MM.1S (cell line): ENCODE measurements around the gene ARFGAP1.

ENCODE experiments used
- CTCF ChIP-seq: fragments of 300-600 bp; sonication (generic); IDR thresholded peaks from 2 replicates; pipeline ENCODE4 v1.5.1; 2016; ENCODE audit warnings: antibody characterized with exemption, low read length, mixed read lengths
- EZH2 ChIP-seq: fragments of 300-600 bp; sonication (generic); optimal IDR thresholded peaks from 2 replicates; pipeline ENCODE3; 2017; ENCODE audit warnings: low read depth, mild to moderate bottlenecking, antibody characterized with exemption, low read length, mixed read lengths

GRCh38 chr20:63288581-63289251, 16.1 kb downstream of the ARFGAP1 start:
- TF ChIP-seq CTCF (no peak), EZH2 (no peak)
